Right atrium auricular region (tissue), 2 donors: ENCODE results near the gene PRLHR. TPM values are rescaled to one million over a fixed set of nuclear protein-coding genes. Genes with fewer than 3 reads are reported as not detected.
A peak's percentile ranks its signal among the peaks of the same experiment; 100 is the strongest.

ENCODE experiments used
- DNase-seq: peaks from one replicate; pipeline ENCODE4 v3.0.0-alpha.2; 2019; ENCODE audit warnings: low spot score
- H3K27ac ChIP-seq, 2 donors: fragments of 200-600 bp; sonication (generic); 1 replicate in 1 of 2; 2 replicates in 1 of 2; pipeline ENCODE4 v1.5.1; 2016 to 2019
- H3K27me3 ChIP-seq, 2 donors: fragments of 200-600 bp; sonication (generic); one replicate each; pipeline versions ENCODE4 v1.5.1 to v1.6.0; 2017 to 2019
- H3K36me3 ChIP-seq: fragments of 200-600 bp; sonication (generic); one replicate; pipeline ENCODE4 v1.5.1; 2016
- H3K4me1 ChIP-seq, 2 donors: fragments of 200-600 bp; sonication (generic); one replicate each; pipeline versions ENCODE4 v1.5.1 to v1.6.0; 2017 to 2019
- H3K4me3 ChIP-seq, 2 donors: fragments of 200-600 bp; sonication (generic); 1 replicate in 1 of 2; 2 replicates in 1 of 2; pipeline ENCODE4 v1.5.1; 2017 to 2019; ENCODE audit warnings: mild to moderate bottlenecking in 1 of 2, moderate library complexity in 1 of 2
- H3K9me3 ChIP-seq, 2 donors: fragments of 200-600 bp; sonication (generic); one replicate each; pipeline ENCODE4 v1.5.1; 2019
- CTCF ChIP-seq, 2 donors: fragments of 200-600 bp; sonication (generic); IDR thresholded peaks; one replicate each; pipeline ENCODE4 v1.5.1; 2019; ENCODE audit warnings: antibody characterized with exemption in 2 of 2
- total RNA-seq, 2 donors: library from RNA; depleted of rRNA; stranded (reverse); fragments of >200 nt; gene quantifications; one replicate each; pipeline ENCODE4 v1.1.0, GENCODE V29; 2016

The PRLHR gene
- total RNA-seq, 2 donors from 2014 or later: not detected

GRCh38 chr10:118594392-118595063 lies 920 bp downstream of the PRLHR start:
- DNase-seq: no peak
- Histone ChIP-seq H3K36me3 (no peaks in the 10 kb centered on the region), H3K27ac (no peak overlapping the region), H3K9me3 (no peaks in the 10 kb centered on the region), H3K27me3 (peaks cover 17 to 23% of the 10 kb centered on the region in 2 donors), H3K4me1 (no peaks in the 10 kb centered on the region), H3K4me3 (no peak overlapping the region)
- peak in 1 of 2 donors; percentile 33 for TF ChIP-seq CTCF (IDR thresholded peaks at IDR 0.05)

- DNase-seq: no peak
- Histone ChIP-seq H3K27ac (no peak overlapping the region), H3K36me3 (no peaks in the 10 kb centered on the region), H3K4me3 (no peak overlapping the region), H3K27me3 (peaks cover 17 to 23% of the 10 kb centered on the region in 2 donors), H3K4me1 (no peaks in the 10 kb centered on the region), H3K9me3 (no peaks in the 10 kb centered on the region)
- no peak for TF ChIP-seq CTCF (IDR thresholded peaks at IDR 0.05)
Measured at GRCh38 chr10:118592675-118593330, 2.6 kb downstream of the PRLHR start.

- no peak for TF ChIP-seq CTCF (IDR thresholded peaks at IDR 0.05)
- DNase-seq: no peak
- H3K27me3 ChIP-seq: peaks cover 6 to 10% of the 10 kb centered on the region in 2 donors
Measured at GRCh38 chr10:118590334-118590733, 5.1 kb downstream of the PRLHR start.

GRCh38 chr10:118587881-118588651 lies 7.4 kb downstream of the PRLHR start:
- DNase-seq: no peak
- Histone ChIP-seq H3K4me1 (no peaks in the 10 kb centered on the region), H3K27ac (no peak overlapping the region), H3K27me3 (peaks cover 0 to 3% of the 10 kb centered on the region in 2 donors), H3K4me3 (no peak overlapping the region), H3K36me3 (no peaks in the 10 kb centered on the region), H3K9me3 (no peaks in the 10 kb centered on the region)
- no peak for TF ChIP-seq CTCF (IDR thresholded peaks at IDR 0.05)

More at GRCh38 chr10:118590334-118590733, 5.1 kb downstream of the PRLHR start:
- no peak overlapping the region for H3K27ac ChIP-seq
- H3K9me3 ChIP-seq: no peaks in the 10 kb centered on the region
- no peak overlapping the region for H3K4me3 ChIP-seq
- no peaks in the 10 kb centered on the region for H3K36me3 ChIP-seq
- H3K4me1 ChIP-seq: no peaks in the 10 kb centered on the region

- H3K27ac ChIP-seq: no peak overlapping the region
- TF ChIP-seq CTCF (IDR thresholded peaks at IDR 0.05): no peak
- no peaks in the 10 kb centered on the region for H3K9me3 ChIP-seq
- no peaks in the 10 kb centered on the region for H3K4me1 ChIP-seq
- no peak for DNase-seq
- no peaks in the 10 kb centered on the region for H3K36me3 ChIP-seq
- no peak overlapping the region for H3K4me3 ChIP-seq
- H3K27me3 ChIP-seq: no peaks in the 10 kb centered on the region
Measured at GRCh38 chr10:118586911-118587310, 8.5 kb downstream of the PRLHR start.
